PFSK-1 (cell line): ENCODE results near the gene DCTPP1.

Experiments
- SIN3A ChIP-seq: IDR thresholded peaks from 2 replicates; pipeline ENCODE4 v1.6.1; 2012; ENCODE audit warnings: mild to moderate bottlenecking, low read length, moderate library complexity, borderline replicate concordance; ENCODE audit not compliant: insufficient read depth
- TAF1 ChIP-seq: IDR thresholded peaks from 2 replicates; pipeline ENCODE4 v1.6.1; 2012; ENCODE audit warnings: low read length, control low read depth, borderline replicate concordance; ENCODE audit not compliant: insufficient read depth

- TF ChIP-seq TAF1 (no peak), SIN3A (no peak)
Observed at GRCh38 chr16:30413112-30413806, 16.6 kb downstream of the DCTPP1 start.
